GM10847 (cell line): ENCODE data around the gene ZNF319.

Source experiments
- POLR2A ChIP-seq: IDR thresholded peaks from 2 replicates; pipeline ENCODE4 v1.6.1; 2011; ENCODE audit not compliant: insufficient read length; ENCODE audit errors: extremely low read depth

The ZNF319 gene

GRCh38 chr16:58018803-58019202 is 18.3 kb upstream of the ZNF319 start:
- TF ChIP-seq POLR2A: no peak

GRCh38 chr16:58016840-58017446 is 16.5 kb upstream of the ZNF319 start:
- no peak for TF ChIP-seq POLR2A

GRCh38 chr16:58013201-58013956 is 12.9 kb upstream of the ZNF319 start:
- no peak for TF ChIP-seq POLR2A

- no peak for TF ChIP-seq POLR2A
These were observed 12.0 kb upstream of the ZNF319 start for GRCh38 chr16:58012481-58012880.

- TF ChIP-seq POLR2A: no peak
These were observed 11.2 kb upstream of the ZNF319 start for GRCh38 chr16:58011652-58012051.

- no peak for TF ChIP-seq POLR2A
These were observed 10.4 kb upstream of the ZNF319 start for GRCh38 chr16:58010886-58011285.

- TF ChIP-seq POLR2A: no peak
These were observed 9.5 kb upstream of the ZNF319 start for GRCh38 chr16:58009856-58010416.

- TF ChIP-seq POLR2A: no peak
These were observed 2.5 kb upstream of the ZNF319 start for GRCh38 chr16:58002936-58003335.

- no peak for TF ChIP-seq POLR2A
These were observed 1.9 kb upstream of the ZNF319 start for GRCh38 chr16:58002416-58002800.

- TF ChIP-seq POLR2A: no peak
These were observed 1.4 kb upstream of the ZNF319 start for GRCh38 chr16:58001781-58002415.

GRCh38 chr16:58000706-58001676 is 519 bp upstream of the ZNF319 start, which contains the start of gene USB1:
USB1 (plus strand) TSS chr16:58001407; CDS start chr16:58001484, 77 bp downstream.
- peak; percentile 79 for TF ChIP-seq POLR2A

- no peak for TF ChIP-seq POLR2A
These were observed 1.0 kb downstream of the ZNF319 start for GRCh38 chr16:57999366-57999970.

- no peak for TF ChIP-seq POLR2A
These were observed 1.5 kb downstream of the ZNF319 start for GRCh38 chr16:57998992-57999365.

GRCh38 chr16:57998486-57998885 is 2.0 kb downstream of the ZNF319 start:
- TF ChIP-seq POLR2A: no peak

- no peak for TF ChIP-seq POLR2A
These were observed 2.8 kb downstream of the ZNF319 start for GRCh38 chr16:57997528-57998265.
